K562 (cell line): ENCODE measurements around the gene MCM3. TPM values are rescaled to one million over a fixed set of nuclear protein-coding genes. Genes with fewer than 3 reads are reported as not detected.

Experiments used
- CREB1 ChIP-seq, 2 experiments: sonication (generic) in 1 of 2; formaldehyde crosslinking in 1 of 2; IDR thresholded peaks; 2 replicates each; pipeline versions ENCODE4 v1.6.1 to v1.8.0; 2012 to 2022; ENCODE audit warnings: inconsistent platforms in 1 of 2, mild to moderate bottlenecking in 1 of 2, missing genetic modification reagents in 1 of 2, moderate library complexity in 1 of 2
- KAT8 ChIP-seq: fragments of 450-650 bp; IDR thresholded peaks from 2 replicates; pipeline ENCODE4 v1.6.1; 2016; ENCODE audit warnings: low read depth, mild to moderate bottlenecking
- NR2C2 ChIP-seq, 2 experiments: fragments of 200-800 bp in 1 of 2; sonication (Bioruptor generic) in 1 of 2; sonication (generic) in 1 of 2; formaldehyde crosslinking in 1 of 2; IDR thresholded peaks; 2 replicates each; pipeline versions ENCODE4 v1.6.1 to v1.8.0; 2016 to 2022; ENCODE audit warnings: mild to moderate bottlenecking in 1 of 2, missing compliant biosample characterization in 1 of 2, missing genetic modification characterization in 1 of 2, missing genetic modification reagents in 1 of 2
- RBM17 ChIP-seq: fragments of 200-400 bp; formaldehyde crosslinking; IDR thresholded peaks from 2 replicates; pipeline ENCODE4 v1.6.1; 2017; ENCODE audit warnings: low read depth, mild to moderate bottlenecking, low read length, borderline replicate concordance
- RCOR1 ChIP-seq, 2 experiments: IDR thresholded peaks; 2 replicates each; pipeline ENCODE4 v1.6.1; 2012; ENCODE audit warnings: low read depth in 2 of 2, low read length in 2 of 2, borderline replicate concordance in 1 of 2, improper control_type of control experiment in 1 of 2
- SMAD4 ChIP-seq: fragments of 250-450 bp; sonication (Bioruptor Pico); conservative IDR thresholded peaks from 2 replicates; pipeline ENCODE4 v1.8.0; 2021; ENCODE audit warnings: inconsistent platforms, mild to moderate bottlenecking, moderate library complexity
- SOX6 ChIP-seq: fragments of 450-650 bp; IDR thresholded peaks from 2 replicates; pipeline ENCODE4 v1.6.1; 2014; ENCODE audit warnings: mild to moderate bottlenecking
- ZNF263 ChIP-seq: sonication (generic); formaldehyde crosslinking; IDR thresholded peaks from 2 replicates; pipeline ENCODE4 v1.8.0; 2022; ENCODE audit warnings: mild to moderate bottlenecking, missing genetic modification reagents, borderline replicate concordance
- ZNF41 ChIP-seq: fragments of 250-450 bp; sonication (Bioruptor Pico); conservative IDR thresholded peaks from 2 replicates; pipeline ENCODE4 v1.4.0; 2020; ENCODE audit warnings: mild to moderate bottlenecking
- polyA plus RNA-seq, 8 experiments: library from polyadenylated mRNA; depleted of rRNA in 4 of 8; stranded (reverse) in 5 of 8; unstranded in 3 of 8; fragments of >200 nt; fragmentation: Nextera tagmentation in 2 of 8; fragmentation: Illumina TruSeq in 1 of 8; extraction: Ambion mirVana in 2 of 8; extraction: Trizol in 1 of 8; gene quantifications; 2 replicates each; pipeline versions ENCODE4 v1.2.1 to v1.2.3, GENCODE V29; 2011 to 2014; ENCODE audit warnings: inconsistent platforms in 1 of 8, missing spikeins in 1 of 8
- total RNA-seq, 7 experiments: library from RNA; depleted of rRNA in 6 of 7; stranded (reverse); fragments of >200 nt in 6 of 7; fragmentation: Illumina TruSeq in 2 of 7; extraction: Trizol in 2 of 7; gene quantifications; 2 replicates each; pipeline versions ENCODE4 v1.2.1 to v1.2.3, GENCODE V29; 2011 to 2021; ENCODE audit warnings: low replicate concordance in 1 of 7
- TF ChIP-seq, protein P1 (sequence below), 2 experiments: fragments of 450-650 bp in 1 of 2; sonication (generic) in 1 of 2; formaldehyde crosslinking in 1 of 2; IDR thresholded peaks; 2 replicates each; pipeline versions ENCODE4 v1.7.1 to v1.9.0; 2016 to 2022; ENCODE audit warnings: inconsistent platforms in 1 of 2, mild to moderate bottlenecking in 1 of 2, missing genetic modification reagents in 1 of 2
- TF ChIP-seq, protein P2 (sequence below): fragments of 450-650 bp; IDR thresholded peaks from 2 replicates; pipeline ENCODE4 v1.6.1; 2016; ENCODE audit warnings: borderline replicate concordance
- TF ChIP-seq, protein P3 (sequence below), 2 experiments: fragments of 200-800 bp in 1 of 2; sonication (Bioruptor generic) in 1 of 2; sonication (generic) in 1 of 2; formaldehyde crosslinking in 1 of 2; IDR thresholded peaks in 1 of 2; conservative IDR thresholded peaks in 1 of 2; 2 replicates each; pipeline versions ENCODE4 v1.5.0 to v1.6.1; 2016 to 2020; ENCODE audit warnings: missing compliant biosample characterization in 1 of 2, missing genetic modification characterization in 1 of 2, missing genetic modification reagents in 1 of 2

MCM3 gene
- total and polyA plus RNA-seq, 9 of the 15 experiments (the other 6 are each of a cell fraction or from before 2014, with no cell fraction given), result 76.1 to 270 (median 250) TPM

DNA sequence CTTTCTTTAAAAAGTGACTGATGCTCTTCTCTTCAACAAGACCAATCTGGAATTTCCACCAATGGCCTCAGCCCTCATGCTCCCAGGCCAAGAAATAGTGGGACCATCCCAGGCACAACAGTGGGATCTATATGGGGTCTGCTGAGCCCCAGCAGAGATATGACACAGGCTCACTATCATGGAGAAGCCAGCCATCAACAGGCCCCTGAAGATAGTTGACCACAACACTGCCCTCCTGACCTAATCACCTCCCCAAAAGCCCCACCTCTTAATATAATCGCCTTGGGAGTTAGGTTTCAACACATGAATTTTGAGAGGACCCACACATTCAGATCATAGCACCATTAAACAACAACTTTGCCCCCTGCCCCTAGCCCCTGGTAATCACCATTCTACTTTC, 16.8 kb upstream of the MCM3 start (continued):
- no peak for TF ChIP-seq NR2C2 (CRISPR knock-in tag; IDR thresholded peaks at IDR 0.05)
- no peak for TF ChIP-seq NR2C2 (tag; IDR thresholded peaks at IDR 0.05)
- TF ChIP-seq, protein P1, sequence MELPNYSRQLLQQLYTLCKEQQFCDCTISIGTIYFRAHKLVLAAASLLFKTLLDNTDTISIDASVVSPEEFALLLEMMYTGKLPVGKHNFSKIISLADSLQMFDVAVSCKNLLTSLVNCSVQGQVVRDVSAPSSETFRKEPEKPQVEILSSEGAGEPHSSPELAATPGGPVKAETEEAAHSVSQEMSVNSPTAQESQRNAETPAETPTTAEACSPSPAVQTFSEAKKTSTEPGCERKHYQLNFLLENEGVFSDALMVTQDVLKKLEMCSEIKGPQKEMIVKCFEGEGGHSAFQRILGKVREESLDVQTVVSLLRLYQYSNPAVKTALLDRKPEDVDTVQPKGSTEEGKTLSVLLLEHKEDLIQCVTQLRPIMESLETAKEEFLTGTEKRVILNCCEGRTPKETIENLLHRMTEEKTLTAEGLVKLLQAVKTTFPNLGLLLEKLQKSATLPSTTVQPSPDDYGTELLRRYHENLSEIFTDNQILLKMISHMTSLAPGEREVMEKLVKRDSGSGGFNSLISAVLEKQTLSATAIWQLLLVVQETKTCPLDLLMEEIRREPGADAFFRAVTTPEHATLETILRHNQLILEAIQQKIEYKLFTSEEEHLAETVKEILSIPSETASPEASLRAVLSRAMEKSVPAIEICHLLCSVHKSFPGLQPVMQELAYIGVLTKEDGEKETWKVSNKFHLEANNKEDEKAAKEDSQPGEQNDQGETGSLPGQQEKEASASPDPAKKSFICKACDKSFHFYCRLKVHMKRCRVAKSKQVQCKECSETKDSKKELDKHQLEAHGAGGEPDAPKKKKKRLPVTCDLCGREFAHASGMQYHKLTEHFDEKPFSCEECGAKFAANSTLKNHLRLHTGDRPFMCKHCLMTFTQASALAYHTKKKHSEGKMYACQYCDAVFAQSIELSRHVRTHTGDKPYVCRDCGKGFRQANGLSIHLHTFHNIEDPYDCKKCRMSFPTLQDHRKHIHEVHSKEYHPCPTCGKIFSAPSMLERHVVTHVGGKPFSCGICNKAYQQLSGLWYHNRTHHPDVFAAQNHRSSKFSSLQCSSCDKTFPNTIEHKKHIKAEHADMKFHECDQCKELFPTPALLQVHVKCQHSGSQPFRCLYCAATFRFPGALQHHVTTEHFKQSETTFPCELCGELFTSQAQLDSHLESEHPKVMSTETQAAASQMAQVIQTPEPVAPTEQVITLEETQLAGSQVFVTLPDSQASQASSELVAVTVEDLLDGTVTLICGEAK (IDR thresholded peaks at IDR 0.05), result no peak
- TF ChIP-seq, protein P1 (CRISPR knock-in tag; IDR thresholded peaks at IDR 0.05), result no peak
- TF ChIP-seq RCOR1 (IDR thresholded peaks at IDR 0.05; ENCODE audit: borderline replicate concordance in 1 of 2, low read depth in 2 of 2, low read length in 2 of 2), result peak; percentile 92 to 93
- peak; percentile 35; the same call in 1 of the 2 replicates for TF ChIP-seq CREB1 (IDR thresholded peaks at IDR 0.05)
- TF ChIP-seq CREB1 (CRISPR knock-in tag; IDR thresholded peaks at IDR 0.05), result no peak
- TF ChIP-seq SMAD4, result peak; percentile 66
- TF ChIP-seq ZNF263 (CRISPR knock-in tag), result no peak
- TF ChIP-seq RBM17, result no peak
- no peak for TF ChIP-seq KAT8
- TF ChIP-seq, protein P2, sequence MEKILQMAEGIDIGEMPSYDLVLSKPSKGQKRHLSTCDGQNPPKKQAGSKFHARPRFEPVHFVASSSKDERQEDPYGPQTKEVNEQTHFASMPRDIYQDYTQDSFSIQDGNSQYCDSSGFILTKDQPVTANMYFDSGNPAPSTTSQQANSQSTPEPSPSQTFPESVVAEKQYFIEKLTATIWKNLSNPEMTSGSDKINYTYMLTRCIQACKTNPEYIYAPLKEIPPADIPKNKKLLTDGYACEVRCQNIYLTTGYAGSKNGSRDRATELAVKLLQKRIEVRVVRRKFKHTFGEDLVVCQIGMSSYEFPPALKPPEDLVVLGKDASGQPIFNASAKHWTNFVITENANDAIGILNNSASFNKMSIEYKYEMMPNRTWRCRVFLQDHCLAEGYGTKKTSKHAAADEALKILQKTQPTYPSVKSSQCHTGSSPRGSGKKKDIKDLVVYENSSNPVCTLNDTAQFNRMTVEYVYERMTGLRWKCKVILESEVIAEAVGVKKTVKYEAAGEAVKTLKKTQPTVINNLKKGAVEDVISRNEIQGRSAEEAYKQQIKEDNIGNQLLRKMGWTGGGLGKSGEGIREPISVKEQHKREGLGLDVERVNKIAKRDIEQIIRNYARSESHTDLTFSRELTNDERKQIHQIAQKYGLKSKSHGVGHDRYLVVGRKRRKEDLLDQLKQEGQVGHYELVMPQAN, result no peak
- TF ChIP-seq SOX6, result peak; percentile 89
- TF ChIP-seq, protein P3, sequence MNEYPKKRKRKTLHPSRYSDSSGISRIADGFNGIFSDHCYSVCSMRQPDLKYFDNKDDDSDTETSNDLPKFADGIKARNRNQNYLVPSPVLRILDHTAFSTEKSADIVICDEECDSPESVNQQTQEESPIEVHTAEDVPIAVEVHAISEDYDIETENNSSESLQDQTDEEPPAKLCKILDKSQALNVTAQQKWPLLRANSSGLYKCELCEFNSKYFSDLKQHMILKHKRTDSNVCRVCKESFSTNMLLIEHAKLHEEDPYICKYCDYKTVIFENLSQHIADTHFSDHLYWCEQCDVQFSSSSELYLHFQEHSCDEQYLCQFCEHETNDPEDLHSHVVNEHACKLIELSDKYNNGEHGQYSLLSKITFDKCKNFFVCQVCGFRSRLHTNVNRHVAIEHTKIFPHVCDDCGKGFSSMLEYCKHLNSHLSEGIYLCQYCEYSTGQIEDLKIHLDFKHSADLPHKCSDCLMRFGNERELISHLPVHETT (CRISPR knock-in tag; conservative IDR thresholded peaks at IDR 0.05 in 1 of 2, IDR thresholded peaks at IDR 0.05 in 1 of 2), result peak in 1 of 2 experiments; percentile 38; a peak in 1 of 4 replicates
- TF ChIP-seq ZNF41 (CRISPR knock-in tag), result no peak
